Peyer's patch (tissue), 4 donors: ENCODE results near the gene INTS1.

Source experiments
- POLR2A ChIP-seq, 2 donors: fragments of 450-650 bp; IDR thresholded peaks; one replicate each; pipeline ENCODE4 v1.5.1; 2017; ENCODE audit warnings: antibody characterized with exemption in 2 of 2, mild to moderate bottlenecking in 2 of 2, moderate library complexity in 2 of 2
- TF ChIP-seq, protein P1 (sequence below), 6 experiments: fragments of 450-650 bp in 4 of 6; fragments of 200-600 bp in 2 of 6; sonication (generic) in 1 of 6; IDR thresholded peaks; one replicate each; pipeline ENCODE4 v1.5.1; 2017 to 2019; ENCODE audit warnings: antibody characterized with exemption in 6 of 6, mild to moderate bottlenecking in 3 of 6, moderate library complexity in 1 of 6

DNA sequence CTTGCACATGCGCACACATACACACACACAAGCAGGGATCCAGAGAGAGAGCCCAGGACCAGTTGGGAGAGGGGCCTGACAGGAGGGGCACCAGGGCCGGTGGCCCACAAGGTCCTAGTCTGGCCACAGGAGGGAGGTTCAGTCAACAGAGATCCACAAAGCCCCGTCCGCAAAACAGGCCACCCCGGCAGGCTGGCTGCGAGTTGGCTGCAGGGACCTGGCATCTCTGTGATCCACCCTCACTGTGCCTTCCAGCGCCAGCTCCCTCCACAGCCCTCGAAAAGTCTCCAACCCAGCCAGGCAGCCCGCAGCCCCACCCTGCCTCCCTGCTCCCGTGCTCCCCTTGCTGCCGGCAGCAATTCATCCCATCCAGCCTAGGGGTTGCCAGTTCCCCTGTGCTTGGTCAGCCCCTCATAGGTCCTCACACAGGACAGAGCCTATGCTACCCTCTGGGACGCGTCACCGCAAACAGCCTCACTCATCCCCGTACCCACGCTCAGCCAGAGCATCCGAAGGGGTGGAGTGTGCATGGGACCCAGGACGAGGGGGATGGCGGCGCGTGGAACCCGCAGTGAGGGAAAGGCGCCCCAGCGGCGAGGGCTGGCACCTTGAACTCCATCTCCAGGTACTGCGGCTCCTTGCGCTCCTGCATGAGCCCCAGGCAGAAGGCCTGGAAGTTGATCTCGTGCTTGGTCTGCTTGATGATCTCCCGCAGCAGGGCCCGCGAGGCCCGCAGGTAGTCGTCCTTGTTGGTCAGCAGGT is 7.5 kb downstream of the INTS1 start:
- no peak for TF ChIP-seq POLR2A (IDR thresholded peaks at IDR 0.05)
- TF ChIP-seq, protein P1, sequence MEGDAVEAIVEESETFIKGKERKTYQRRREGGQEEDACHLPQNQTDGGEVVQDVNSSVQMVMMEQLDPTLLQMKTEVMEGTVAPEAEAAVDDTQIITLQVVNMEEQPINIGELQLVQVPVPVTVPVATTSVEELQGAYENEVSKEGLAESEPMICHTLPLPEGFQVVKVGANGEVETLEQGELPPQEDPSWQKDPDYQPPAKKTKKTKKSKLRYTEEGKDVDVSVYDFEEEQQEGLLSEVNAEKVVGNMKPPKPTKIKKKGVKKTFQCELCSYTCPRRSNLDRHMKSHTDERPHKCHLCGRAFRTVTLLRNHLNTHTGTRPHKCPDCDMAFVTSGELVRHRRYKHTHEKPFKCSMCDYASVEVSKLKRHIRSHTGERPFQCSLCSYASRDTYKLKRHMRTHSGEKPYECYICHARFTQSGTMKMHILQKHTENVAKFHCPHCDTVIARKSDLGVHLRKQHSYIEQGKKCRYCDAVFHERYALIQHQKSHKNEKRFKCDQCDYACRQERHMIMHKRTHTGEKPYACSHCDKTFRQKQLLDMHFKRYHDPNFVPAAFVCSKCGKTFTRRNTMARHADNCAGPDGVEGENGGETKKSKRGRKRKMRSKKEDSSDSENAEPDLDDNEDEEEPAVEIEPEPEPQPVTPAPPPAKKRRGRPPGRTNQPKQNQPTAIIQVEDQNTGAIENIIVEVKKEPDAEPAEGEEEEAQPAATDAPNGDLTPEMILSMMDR (IDR thresholded peaks at IDR 0.05) = no peak
